NCI-H748 (cell line): Measurements from ENCODE around the gene CACNA1H.

Source experiments
- DNase-seq: peaks from one replicate; lab custom pipeline; 2025; ENCODE audit not compliant: unreplicated experiment; lab: John Stamatoyannopoulos, UW

The CACNA1H gene

GRCh38 chr16:1121601-1122397, 31.1 kb upstream of the CACNA1H start:
- no peak for DNase-seq

DNA sequence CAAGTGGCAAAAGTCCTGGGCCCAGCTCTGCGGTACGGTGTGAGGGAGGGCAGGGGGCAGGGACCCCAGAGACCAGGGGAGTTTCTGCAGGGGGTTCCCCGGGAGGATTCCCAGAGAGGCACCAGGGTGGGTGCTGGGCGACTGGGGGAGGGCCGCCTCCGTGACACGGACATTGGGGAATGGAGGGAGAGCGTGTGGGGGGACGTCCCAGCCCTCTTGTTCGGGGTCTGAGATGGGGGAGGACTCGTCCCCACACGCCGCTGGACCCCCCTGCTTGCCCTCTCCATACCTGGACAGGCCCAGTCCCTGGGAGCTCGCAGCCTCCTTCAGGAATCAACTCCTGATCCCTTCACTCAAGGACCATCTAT, 30.5 kb upstream of the CACNA1H start:
- no peak for DNase-seq

DNA sequence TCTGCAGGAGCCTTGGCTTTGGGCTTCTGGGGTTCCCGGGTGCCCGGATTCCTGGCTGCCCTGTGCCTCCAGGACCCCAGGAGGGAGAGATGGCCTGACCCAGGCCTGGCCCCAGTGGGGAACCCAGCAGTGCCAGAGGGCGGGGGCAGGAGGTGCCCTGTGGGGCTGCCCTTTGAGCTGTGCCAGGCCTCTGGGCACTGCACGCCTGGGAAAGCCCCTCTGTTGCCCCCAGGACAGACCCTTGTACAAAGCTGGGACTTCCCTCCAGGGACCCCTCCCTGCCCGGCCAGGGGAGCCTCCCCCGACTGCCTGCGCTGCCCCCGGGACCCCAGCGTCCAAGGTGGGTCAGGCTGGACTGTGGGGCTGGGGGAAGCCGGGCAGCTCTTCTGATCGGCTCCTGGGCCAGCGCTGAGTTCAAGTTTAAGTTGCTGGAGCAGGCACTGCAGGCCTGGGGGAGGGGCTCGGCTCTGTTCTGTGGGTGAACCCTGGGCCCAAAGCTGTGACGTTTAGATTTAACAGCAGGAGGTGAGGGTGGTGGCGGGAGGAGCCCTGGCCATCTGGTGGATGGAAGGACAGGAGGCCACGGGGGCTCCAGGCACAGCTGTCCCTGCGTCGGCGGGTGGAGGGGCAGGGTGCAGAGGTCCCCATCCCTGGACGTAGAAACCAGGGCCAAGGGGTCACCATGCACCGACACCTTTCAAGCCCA, 29.2 kb upstream of the CACNA1H start:
- DNase-seq = no peak

GRCh38 chr16:1124291-1124690, 28.6 kb upstream of the CACNA1H start:
- no peak for DNase-seq

DNA sequence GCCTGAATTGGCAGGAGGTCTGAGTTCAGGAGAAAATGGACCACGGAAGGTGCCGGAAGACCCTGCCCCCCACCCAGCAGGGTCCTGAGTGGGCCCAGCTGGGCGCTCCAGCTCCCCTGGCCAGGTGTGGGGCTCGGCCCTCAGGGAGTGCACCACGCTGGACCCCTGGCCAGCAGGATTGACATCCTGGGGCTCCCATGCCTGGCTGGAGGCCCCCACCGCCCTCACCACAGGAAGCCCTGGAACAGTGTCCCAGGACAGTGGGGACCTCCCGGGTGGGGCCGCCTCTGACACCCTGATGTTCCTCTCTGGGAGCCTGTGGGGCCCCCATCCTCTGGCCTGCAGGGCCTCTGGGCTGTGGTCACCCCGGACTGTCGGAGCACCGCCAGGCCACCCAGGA, 28.1 kb upstream of the CACNA1H start:
- DNase-seq = no peak

DNA sequence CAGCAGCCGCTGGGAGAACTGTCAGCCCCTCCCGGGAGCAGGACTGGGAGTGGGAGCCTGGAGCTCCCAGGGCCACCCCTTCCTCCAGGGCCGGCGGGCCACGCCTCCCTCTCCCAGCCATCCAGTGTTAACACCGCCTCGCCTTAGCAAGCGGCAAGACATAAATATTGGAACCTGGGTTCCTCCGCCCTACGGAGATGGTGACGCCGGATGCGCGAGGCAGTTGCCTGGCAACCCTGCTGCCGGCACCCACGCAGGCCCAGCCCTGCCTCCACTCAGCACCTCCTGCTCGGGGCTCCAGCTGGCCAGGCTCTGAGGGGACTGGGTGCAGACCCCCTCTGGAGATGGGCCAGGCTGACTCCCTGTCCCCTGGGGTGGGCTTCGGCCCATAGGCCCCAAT, 27.4 kb upstream of the CACNA1H start:
- peak; percentile 68 for DNase-seq

DNA sequence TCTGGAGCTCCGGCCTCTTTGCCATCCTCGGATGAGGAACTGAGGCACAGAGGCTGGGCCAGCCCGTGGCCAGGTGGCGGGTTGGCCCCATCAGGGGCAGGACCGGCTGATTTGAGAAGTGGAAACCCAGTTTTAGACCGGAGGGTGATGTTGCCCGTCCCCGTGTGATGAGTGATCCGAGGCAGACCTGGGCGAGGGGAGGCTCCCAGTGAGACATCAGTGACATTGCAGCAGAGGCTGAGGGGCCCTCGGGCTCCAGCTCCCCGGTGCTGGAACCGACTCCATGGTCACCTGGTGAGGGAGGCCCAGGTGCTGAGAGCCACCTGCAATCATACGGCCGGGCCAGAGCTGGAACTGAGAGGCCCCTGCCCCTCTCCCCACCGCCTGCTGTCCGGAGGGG, 26.9 kb upstream of the CACNA1H start:
- no peak for DNase-seq

DNA sequence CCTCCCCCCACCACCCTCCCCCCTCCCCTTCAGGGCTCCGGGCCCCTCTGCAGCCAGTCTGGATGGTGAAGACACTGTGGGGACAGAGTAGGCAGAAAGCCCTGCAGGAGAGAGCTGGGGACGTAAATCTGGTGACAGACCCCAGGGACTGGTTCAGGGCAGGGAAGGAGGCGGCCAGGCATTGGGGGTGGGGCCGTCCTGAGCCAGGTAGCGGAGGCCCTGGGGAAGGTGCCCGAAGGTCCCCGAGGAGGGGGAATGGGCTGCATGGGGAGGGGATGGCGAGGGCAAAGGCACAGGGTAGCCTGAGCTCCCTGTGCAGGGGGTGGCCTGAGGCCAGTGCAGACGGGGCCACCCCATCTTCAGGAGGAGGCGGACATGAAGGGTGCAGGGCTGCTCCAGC, 26.3 kb upstream of the CACNA1H start:
- no peak for DNase-seq

- no peak for DNase-seq
Observed at GRCh38 chr16:1127101-1127500, 25.8 kb upstream of the CACNA1H start.

DNA sequence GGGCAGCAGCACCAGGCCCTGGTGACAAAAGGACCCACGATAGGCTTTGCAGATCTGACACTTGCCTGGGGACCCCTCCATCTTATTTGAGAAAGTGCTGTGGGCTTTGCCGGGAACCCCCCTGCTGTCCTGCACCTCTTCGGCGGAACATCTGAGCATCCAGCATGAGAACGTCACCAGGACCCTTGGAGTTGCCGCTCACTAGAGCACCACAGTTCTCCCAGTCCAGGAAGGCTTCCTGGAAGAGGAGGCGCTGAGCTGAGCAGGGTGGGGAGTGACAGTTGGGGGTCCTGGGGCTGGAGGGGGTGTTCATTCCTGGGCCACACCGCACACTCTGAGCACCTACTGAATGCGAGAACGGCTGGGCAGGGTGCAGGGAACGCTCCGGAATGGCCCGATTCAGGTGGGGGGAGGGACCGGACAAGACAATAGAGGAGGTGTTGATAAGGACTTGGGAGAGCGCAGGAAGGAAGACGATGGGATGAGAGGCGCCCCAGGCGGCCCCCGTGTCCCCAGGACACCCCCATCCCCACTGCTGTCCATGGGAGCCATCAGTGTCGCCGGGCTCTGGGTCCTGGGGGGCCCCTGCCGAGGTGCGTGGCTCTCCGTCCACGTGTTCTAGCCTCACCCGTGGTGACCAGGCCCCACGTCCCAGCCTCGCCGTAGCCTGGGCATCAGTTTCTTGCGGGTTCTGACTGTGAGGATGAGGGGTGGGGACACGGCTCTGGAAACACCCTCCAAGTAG, 24.8 kb upstream of the CACNA1H start:
- no peak for DNase-seq

DNA sequence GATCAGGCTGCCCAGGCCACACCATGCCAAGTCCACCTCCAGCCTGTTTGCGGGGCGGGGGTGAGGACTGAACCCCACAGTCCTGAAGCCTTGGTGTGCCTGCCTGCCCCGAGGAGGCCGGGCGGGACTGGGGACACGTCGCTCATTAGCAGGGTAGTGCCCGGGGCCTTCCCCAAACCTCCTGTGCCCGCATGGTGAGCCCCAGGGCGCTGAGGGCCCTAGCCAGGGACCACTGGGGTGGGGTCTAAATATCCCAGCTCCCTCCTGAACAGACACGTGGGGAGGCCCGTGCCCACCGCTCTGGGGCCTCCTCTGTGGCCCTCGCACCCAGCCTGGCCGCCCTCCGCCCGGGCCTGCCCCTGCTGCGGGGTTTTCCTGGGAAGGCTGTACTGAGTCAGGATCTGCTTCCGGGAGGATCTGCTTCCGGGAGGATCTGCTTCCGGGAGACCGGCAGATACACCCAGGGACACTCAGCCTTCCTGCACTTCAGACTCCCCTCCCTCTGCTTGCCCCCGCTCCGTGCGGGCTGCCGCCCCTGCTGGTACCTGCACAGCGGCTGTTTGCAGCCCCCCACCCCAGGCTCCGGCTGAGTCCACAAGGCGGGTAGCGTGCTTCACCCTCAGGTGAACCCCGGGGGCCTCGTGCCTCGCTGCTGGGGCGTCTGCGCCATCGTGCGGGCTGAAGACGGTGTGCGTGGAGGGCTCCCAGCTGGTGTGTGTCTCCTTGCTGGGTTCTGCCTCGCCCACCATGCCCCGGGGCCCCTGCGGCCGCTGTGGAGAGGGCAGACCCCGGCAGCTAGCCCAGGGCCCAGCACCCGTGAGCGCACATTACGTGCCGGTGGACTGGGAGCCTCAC, 23.6 kb upstream of the CACNA1H start:
- no peak for DNase-seq

DNA sequence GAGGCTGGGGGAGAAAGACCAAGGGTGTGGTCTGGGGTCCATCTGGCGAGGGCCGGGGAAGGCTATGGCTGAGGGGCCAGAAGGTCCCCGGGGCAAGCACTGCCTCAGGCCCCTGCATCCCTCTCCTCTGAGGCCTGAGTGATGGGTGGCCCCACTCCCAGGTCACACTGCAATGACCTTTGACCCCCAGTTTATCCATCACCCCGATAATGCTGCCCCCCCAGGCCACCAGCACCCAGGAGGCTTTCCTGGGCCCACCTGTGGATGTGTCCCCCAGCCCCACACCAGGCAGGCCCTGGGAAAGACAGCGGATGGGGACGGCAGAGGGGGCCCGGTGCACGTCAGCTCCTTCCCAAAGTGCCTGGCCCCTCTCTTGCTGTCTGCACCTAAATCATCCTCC, 22.5 kb upstream of the CACNA1H start:
- DNase-seq = no peak

- DNase-seq = no peak
Observed at GRCh38 chr16:1131378-1131994, 21.4 kb upstream of the CACNA1H start.

- DNase-seq = no peak
Observed at GRCh38 chr16:1132431-1132830, 20.5 kb upstream of the CACNA1H start.

GRCh38 chr16:1133271-1133670, 19.6 kb upstream of the CACNA1H start:
- DNase-seq = no peak

DNA sequence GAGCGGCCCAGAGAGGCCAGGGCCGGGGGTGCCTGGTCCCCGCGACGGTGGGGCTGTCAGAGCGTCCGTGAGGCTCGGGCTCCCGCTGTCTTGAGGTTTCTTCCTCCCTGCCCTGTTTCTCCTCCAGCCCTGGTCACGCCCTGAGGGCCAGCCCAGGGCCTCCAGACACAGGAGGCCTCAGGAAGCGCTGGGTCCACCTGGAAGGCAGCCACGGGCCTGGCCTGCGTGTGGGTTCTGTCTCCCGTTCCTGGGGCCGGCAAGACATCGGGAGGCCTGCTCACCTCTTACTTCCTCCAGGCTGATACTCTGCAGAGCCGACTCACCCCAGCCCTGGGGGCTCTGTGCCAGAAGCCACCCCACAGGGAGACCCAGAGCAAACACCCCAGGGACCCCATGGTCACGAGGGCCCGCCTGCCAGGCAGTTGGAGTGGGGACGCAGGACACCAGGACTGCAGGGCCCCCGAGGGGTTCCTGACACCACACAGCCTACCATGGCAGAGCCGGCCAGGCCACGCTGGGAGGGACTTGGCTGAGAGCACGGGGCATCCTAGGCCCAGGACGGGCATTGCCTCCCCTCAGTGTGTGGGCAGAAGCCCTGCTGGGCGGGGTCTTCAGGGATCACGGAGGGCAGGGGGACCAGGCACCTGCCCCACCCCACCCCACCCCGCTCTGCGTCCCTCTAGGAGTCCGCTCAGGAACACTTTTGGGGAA, 18.9 kb upstream of the CACNA1H start:
- DNase-seq = no peak

GRCh38 chr16:1134776-1135458, 18.0 kb upstream of the CACNA1H start:
- no peak for DNase-seq

GRCh38 chr16:1135459-1135825, 17.5 kb upstream of the CACNA1H start:
- DNase-seq = no peak

GRCh38 chr16:1137604-1138003, 15.3 kb upstream of the CACNA1H start:
- DNase-seq = no peak
